RPMI8226 (cell line): Measurements from ENCODE around the gene MYO6.

Experiments
- DNase-seq: peaks from one replicate; pipeline ENCODE4 v3.0.0-alpha.2; 2015

Gene MYO6

DNA sequence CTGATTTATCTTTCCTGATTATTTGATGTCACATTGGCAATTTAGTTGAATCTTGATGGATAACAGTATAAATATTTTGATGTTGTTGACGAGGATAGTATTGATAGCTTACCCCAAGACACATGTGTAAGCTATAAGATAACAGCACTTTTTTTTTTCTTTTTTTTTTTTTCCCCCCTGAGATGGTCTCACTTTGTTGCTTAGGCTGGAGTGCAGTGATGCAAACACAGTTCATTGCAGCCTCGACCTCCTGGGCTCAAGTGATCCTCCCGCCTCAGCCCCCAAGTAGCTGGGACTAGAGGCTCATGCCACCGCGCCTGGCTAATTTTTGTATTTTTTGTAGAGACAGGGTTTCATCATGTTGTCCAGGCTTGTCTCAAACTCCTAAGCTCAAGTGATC lies 21.8 kb downstream of the MYO6 start:
- DNase-seq: no peak

DNA sequence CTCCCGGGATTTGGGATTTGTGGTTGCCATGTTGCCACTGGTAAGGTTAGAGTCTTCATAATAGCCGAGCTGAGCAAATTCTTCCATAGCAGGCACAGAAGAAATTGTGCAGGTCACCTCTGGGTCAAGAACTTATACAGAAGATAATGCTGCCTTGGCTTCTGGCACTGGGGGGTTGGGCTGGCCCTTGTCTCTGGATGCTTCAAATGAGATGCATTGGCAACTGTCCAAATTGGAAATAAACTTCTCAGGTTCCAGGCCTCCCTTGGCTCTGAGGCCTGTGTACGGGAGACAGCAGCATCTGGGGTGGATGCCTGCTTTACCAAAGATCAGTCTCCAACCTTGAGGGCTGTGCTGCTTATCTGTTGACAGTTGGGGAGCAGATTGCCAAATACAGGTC lies 26.2 kb downstream of the MYO6 start:
- no peak for DNase-seq

DNA sequence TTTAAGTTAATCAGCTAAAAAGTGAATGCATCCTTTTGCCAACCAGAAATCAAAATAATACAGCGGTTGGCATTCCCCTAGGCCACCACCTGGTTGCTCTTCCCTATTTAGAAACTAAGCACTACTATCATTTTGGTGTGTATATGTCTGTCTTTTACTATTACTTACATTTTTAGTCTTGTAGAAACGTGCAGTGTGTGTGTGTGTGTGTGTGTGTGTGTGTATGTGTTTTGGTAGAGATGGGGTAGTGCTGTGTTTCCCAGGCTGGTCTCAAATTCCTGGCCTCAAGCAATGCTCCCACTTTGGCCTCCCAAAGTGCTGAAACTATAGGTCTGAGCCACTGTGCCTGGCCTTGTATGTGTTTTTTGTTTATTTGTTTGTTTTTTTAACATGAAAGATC lies 27.4 kb downstream of the MYO6 start:
- DNase-seq: no peak

DNA sequence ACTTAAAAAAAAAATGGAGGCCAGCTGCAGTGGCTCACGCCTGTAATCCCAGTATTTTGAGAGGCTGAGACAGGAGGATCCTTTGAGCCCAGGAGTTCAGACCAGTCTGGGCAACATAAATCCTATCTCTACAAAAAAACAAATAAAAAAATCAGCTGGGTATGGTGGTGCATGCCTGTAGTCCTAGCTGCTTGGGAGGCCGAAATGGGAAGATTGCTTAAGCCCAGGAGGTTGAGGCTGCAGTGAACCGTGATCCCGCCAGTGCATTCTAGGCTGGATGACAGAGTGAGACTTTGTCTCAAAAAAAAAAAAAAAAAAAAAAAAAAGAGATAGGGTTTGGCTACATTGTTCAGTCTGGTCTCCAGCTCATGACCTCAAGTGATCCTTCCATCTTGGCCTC lies 29.7 kb downstream of the MYO6 start:
- no peak for DNase-seq

DNA sequence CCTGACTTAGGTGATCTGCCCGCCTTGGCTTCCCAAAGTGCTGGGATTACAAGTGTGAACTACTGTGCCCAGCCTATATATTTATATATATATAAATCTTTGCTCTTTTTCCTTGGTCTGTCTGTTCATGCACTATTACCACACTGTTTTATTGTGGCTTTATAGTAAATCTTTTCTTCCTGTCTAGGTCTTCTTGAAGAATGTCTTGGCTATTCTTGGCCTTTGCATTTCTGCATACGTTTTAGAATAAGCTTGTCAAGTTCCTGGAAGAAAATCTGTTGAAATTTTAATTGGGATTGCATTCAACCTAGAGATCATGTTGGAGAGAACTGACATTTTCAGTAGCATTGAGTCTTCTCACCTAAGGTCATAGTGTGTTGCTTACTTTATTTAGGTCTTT lies 37.1 kb downstream of the MYO6 start:
- no peak for DNase-seq

GRCh38 chr6:75788894-75789293 lies 39.9 kb downstream of the MYO6 start:
- no peak for DNase-seq

GRCh38 chr6:75791881-75792280 lies 42.8 kb downstream of the MYO6 start:
- DNase-seq: no peak

DNA sequence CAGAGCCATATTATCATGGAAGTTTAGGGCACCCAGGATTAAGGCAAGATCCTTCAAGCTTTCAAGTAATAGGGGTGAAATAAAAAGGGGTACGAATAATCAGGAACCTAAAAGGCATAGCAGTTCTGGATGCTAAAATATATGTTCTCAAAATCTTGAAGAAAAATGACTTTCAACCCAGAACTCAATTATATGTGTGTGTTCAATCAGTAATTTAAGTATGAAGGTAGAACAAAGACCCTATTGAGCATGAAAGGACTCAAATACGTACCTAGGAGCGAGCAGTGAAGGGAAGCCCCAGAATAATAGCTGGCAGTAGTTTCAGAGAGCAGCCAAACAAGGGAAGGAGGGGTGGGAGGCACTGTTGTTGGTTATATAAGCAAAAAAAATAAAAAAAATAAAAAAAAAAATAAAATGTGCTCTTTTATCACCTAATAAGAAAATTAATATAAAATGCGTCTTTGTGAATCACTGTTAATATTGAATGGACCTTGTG lies 45.4 kb downstream of the MYO6 start:
- DNase-seq: no peak

DNA sequence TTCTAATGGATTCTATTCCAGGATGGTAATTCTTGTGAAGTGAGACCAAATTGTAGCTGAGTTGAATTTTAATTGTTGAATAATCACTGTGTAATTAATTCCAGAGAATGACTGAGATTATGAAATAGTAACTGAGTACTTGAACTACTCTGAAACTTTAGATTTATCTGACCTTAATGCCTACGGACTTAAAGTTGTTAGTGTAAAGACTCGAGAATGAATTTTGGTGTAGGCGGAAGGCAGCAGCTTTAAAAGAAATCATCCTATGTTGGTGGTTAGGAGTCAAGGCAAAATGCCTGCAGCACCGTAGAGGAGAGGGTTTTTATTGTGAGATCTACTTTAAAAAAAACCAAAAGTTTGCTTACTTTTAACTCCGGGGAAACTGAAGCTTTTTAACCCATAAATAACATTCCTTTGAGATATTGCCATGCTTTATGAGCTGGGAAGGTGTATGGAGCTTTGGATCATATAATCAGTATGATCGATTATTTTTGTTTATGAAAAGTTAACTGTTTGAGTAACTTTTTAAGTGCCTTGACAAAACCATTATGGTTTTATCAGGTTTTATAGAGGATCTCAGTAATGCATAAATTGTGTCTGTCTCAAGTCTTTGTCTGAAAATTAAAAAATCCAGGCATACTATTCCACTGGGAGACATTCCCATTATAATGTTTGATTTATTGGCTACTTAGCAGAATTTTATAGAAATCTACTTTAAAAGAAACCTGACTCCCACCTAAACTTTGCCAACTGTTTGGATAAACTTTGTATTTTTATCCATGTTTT lies 46.1 kb downstream of the MYO6 start:
- no peak for DNase-seq

DNA sequence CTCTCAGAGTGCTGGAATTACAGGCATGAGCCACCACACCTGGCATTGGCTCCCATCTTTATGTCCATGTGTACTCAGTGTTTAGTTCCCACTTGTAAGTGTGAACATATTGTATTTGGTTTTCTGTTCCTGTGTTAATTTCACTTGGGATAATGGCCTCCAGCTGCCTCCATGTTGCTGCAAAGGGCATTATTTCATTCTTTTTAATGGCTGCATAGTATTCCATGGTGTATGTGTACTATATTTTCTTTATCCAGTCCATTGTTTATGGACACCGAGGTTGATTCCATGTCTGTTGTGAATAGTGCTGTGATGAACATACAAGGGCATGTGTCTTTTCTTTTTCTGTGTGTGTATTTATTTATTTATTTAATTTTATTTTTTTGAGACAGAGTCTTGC lies 47.7 kb downstream of the MYO6 start:
- DNase-seq: no peak

- DNase-seq: no peak
Observed at GRCh38 chr6:75800133-75800532, 51.1 kb downstream of the MYO6 start.

- DNase-seq: no peak
Observed at GRCh38 chr6:75800708-75801505, 51.9 kb downstream of the MYO6 start.

DNA sequence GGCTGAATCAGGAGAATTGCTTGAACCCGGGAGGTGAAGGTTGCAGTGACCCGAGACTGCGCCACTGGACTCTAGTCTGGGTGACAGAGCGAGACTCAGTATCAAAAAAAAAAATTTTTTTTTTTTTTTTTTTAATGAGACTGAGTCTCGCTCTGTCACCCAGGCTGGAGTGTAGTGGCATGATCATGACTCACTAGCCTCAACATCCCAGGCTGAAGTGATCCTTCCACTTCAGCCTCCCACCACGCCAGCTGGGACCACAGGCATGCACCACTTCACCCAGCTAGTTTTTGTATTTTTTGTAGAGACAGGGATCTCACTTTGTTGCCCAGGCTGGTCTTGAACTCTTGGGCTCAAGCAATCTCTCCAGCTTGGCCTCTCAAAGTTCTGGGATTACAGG lies 53.3 kb downstream of the MYO6 start:
- no peak for DNase-seq

GRCh38 chr6:75808507-75808906 lies 59.5 kb downstream of the MYO6 start:
- no peak for DNase-seq

GRCh38 chr6:75812560-75812959 lies 63.5 kb downstream of the MYO6 start:
- DNase-seq: no peak

DNA sequence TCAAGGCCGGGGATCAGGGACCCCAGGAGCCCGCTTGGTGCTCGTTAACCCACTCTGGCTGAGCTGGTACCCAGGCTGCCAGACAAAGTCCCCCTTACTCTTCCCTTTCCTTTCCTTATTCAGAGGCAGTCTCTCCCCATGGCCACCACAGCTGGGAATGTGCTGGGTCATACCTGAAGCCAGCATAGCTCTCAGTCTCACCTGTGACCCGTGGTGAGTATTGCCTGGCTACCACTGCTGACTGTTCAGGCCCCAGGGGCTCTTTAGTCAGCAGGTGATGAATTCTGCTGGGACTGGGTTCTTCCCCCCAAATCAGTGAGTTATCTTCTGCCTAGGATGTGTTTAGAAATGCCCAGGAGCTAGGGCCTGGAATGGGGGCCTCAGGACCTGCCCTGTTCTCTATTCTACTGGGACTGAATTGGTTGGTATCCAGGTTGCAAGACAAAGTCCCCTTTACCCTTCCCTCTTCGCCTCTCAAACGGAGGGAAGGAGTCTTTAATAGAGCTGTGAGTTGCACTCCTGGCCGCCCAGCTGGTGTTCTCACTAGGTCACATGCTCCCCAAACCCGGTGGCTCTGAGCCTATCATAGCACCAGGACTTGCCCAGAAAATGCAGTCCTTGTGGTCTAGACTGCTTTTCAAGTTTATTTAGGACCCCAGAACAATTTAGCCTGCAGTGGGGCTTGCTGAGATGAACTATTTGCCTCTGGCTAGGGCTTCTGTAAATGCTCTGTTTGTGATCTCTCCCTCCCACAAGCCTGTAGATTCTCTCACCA lies 64.6 kb downstream of the MYO6 start:
- DNase-seq: no peak

DNA sequence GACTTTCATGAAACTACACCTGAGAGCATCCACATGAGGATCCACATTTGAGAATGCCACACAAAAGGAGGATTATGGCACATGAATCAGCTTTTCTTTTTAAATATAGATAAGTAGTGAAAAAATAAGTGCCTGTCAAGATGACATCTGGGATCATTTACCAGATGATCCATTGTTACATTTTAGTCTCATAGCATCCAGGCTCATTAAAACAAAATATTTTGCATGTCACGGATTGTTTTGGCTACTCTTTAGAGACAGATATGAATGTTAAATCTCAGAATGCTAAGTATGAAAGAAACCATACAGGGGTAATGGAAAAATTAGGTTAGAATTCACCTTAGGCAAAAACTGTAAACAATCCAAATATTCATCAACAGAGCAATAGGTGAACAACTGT lies 66.7 kb downstream of the MYO6 start:
- no peak for DNase-seq

DNA sequence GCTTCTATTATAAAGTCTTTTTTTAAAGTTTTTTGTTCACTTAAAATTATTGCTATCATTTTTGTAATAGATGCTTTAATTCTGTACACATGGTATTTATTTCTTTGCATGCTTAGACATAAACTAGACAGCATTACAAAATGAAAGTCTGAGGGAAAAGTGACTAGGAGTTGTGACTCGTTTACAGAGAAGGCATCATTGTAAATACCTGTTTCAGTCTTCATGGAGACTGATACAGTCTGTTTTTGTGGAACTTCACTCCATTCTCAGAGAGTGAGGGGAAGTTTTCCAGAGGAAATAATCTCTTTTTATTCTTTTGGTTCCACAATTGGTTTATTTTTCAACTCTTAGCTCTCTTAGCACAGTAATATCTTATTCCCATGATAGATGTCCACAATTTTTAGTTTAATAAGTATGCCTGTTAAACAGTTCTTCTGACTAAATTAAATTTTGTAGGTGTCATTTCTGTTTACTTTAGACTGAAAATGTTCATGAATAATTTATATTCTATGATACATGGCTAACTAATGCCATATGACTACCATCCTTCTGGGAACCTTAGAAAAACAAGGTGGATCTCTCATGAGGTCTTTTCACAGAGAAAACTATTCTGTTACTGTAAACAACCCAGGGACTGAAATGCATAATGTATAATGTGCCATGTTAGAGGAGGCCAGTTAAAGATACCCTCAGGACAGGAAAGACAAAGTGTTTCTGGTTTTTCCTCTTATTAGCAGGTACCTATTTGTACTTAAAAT lies 69.2 kb downstream of the MYO6 start:
- no peak for DNase-seq

- no peak for DNase-seq
Observed at GRCh38 chr6:75819776-75820487, 70.9 kb downstream of the MYO6 start.

DNA sequence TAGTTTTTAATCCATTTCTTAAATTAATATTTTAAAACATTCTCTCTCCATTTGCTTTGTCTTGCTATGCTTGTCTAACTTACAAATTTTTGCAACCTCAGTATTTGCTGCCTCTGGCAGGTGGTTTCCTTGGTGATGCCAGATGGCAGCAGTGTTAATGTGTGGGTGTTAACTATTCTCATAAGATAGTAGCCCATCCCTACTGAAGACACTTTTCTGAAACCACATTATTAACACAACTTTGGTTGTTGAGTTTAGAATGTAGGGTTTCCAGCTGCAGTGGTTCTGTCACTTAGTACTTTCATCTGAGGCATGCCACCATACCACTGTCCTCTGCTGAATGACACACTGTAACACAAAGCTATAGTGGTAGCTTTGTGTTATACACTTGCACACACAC lies 75.1 kb downstream of the MYO6 start:
- no peak for DNase-seq

GRCh38 chr6:75827163-75827562 lies 78.1 kb downstream of the MYO6 start:
- no peak for DNase-seq
